GM12875 (cell line): ENCODE measurements around the gene NAXD.
A peak's percentile ranks its signal among the peaks of the same experiment; 100 is the strongest.

ENCODE experiments used
- H3K4me3 ChIP-seq: one replicate; pipeline ENCODE4 v1.5.1; 2011; ENCODE audit warnings: low read depth, low read length, control low read depth
- CTCF ChIP-seq: IDR thresholded peaks from 2 replicates; pipeline ENCODE4 v1.5.1; 2011; ENCODE audit warnings: low read depth, mild to moderate bottlenecking, control low read depth, inconsistent platforms, low read length, moderate library complexity, borderline replicate concordance; ENCODE audit not compliant: insufficient read depth

Gene NAXD

GRCh38 chr13:110644892-110645521 is 29.7 kb downstream of the NAXD start:
- TF ChIP-seq CTCF = peak; percentile 24; the same call in 1 of the 2 replicates
- no peak overlapping the region for H3K4me3 ChIP-seq

- TF ChIP-seq CTCF = no peak
These were observed 30.4 kb downstream of the NAXD start for GRCh38 chr13:110645750-110646149.

GRCh38 chr13:110646442-110647364 is 31.4 kb downstream of the NAXD start:
- no peak overlapping the region for H3K4me3 ChIP-seq
- no peak for TF ChIP-seq CTCF

More at GRCh38 chr13:110645750-110646149, 30.4 kb downstream of the NAXD start:
- H3K4me3 ChIP-seq = no peak overlapping the region

GRCh38 chr13:110647365-110647737 is 32.0 kb downstream of the NAXD start:
- no peak overlapping the region for H3K4me3 ChIP-seq
- no peak for TF ChIP-seq CTCF

- no peak overlapping the region for H3K4me3 ChIP-seq
- TF ChIP-seq CTCF = no peak
These were observed 32.9 kb downstream of the NAXD start for GRCh38 chr13:110648146-110648819.

- TF ChIP-seq CTCF = no peak
- H3K4me3 ChIP-seq = no peak overlapping the region
These were observed 33.6 kb downstream of the NAXD start for GRCh38 chr13:110648848-110649421.
